Stimulated activated CD8-positive, alpha-beta memory T cell treated with anti-CD3 and anti-CD28 coated beads, Interleukin-7, amount 100 ng/mL, for 4 hours (primary cell): ENCODE measurements around the gene ZMYND11.

Experiments
- DNase-seq, 2 donors: peaks; one replicate each; pipeline ENCODE4 v3.0.0-alpha.2; 2020; ENCODE audit warnings: low read depth in 2 of 2

Gene ZMYND11

DNA sequence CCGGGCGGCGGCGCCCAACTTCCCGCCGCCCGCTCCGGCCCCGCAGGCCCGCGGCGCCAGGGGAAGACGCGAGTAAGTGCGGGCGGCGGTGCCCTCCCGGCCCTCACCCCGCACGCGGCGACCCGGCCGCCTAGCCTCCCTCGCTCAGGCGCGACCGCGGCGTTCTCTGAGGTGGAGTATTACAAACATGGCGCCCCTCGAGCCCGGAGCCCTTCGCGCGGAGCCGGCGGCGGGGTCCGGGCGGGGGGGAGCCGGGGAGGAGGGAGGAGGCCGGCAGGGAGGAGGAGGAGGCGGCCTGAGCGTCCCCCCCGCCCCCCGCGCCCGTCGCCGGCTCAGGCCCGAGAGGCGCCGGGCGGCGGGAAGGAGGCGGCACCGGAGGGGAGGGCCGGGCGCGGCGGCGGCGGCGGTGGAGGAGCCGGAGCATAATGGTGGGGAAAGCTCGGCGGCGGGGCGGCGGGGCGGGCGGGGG, at the start of gene ZMYND11:
TSS of gene ZMYND11 (plus strand) at position 324 of the 469 bp plus-strand sequence. CDS start 44,558 bp downstream, outside the sequence.
- peak; percentile 23 to 73 for DNase-seq

GRCh38 chr10:86031-86430, 49.2 kb upstream of the ZMYND11 start:
- DNase-seq: no peak

GRCh38 chr10:87177-88080, 47.8 kb upstream of the ZMYND11 start:
- no peak for DNase-seq

DNA sequence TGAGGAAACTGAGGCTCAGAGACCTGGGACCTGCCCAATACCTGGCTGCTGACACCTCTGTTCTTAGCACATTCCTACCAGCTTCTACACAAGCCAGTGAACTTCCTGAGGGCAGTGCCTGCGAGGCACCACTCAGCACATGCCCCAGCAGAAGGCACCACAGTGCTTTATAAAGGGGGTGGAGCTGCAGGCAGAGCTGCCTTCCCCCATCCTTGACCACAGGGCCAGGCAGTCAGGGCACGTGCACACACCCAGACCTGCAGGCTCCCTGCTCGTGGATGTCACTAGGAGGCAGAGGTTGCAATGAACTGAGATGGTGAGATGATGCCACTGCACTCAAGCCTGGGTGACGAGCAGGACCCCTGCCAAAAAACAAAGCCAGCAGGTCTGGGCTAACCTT, 47.0 kb upstream of the ZMYND11 start:
- DNase-seq: no peak

- no peak for DNase-seq
Observed at GRCh38 chr10:89248-89647, 46.0 kb upstream of the ZMYND11 start.

GRCh38 chr10:90161-90560, 45.1 kb upstream of the ZMYND11 start:
- DNase-seq: no peak

GRCh38 chr10:91313-91712, 43.9 kb upstream of the ZMYND11 start:
- DNase-seq: no peak

DNA sequence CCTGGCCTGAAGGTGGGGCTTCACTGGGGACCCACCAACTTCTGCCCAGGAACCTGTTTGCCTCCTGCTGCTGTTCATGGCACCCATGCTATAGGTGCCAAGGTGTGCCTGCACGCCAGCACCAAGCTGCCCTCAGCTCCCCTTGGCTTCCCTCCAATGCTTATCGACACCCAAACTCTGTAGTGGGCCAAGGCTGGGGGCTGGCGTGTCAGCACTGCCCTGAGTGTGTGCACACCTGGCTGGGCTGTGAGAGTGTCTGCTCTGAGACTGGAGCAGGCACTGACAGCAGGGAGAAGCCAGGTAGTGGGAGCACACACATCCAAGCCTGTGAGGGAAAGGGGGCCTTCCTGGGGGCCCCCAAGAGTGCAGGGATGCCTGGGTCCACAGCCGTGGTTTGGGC, 43.1 kb upstream of the ZMYND11 start:
- DNase-seq: no peak

- no peak for DNase-seq
Observed at GRCh38 chr10:92846-93245, 42.4 kb upstream of the ZMYND11 start.

DNA sequence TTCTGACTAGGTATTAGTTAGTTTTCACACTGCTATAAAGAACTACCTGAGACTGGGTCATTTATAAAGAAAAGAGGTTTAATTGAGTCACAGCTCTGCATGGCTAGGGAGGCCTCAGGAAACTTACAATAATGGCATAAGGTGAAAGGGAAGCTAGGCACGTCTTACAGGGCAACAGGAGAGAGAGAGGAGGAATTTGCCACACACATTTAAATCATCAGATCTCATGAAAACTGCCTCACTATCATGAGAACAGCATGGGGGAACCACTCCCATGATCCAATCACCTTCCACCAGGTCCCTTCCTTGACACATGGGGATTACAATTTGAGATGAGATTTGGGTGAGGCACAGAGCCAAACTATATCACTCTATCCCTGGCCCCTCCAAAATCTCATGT, 40.6 kb upstream of the ZMYND11 start:
- no peak for DNase-seq

DNA sequence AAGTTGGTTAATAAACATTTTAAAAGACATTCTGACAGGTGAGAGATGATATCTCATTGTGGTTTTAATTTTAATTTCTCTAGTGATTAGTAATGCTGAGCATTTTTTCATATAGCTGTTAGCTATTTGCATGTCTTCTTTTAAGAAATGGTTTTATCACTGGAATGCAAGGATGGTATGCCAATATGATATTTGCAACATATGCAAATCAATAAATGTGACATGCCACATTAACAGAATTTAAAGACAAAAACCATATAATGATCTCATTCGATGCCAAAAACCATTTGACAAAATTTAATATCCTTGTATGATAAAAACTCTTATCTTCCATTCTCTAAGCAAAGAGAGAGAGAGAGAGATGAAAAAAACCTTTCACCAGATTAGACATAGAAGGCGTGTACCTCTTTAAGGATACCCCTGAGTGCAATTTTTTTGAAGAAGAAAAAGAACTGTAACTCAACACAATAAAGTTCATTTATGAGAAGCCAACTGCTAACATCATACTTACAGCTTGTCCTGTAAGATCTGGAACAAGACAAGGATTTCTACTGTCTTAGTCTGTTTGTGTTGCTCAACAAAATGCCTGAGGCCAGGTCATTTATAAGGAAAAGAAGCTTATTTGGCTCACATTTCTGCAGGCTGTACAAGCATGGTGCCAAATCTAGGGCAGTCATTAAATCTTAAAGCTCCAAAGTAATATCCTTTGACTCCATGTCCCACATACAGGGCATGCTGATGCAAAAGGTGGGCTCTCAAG, 39.7 kb upstream of the ZMYND11 start:
- DNase-seq: no peak

DNA sequence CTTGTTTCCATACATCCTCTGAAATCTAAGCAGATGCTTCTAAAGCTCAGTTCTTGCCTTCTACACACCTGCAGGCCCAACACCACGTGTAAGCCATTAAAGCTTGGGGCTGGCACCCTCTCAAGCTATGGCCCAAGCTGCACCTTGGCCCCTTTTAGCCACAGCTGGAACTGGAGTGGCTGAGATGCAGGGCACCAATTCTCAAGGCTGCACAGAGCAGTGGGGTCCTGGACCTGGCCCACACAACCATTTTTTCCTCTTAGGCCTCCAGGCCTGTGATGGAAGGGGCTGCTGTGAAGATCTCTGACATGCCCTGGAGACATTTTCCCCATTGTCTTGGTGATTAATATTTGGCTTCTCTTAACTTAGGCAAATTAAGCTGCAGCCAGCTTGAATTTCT, 38.8 kb upstream of the ZMYND11 start:
- DNase-seq: no peak

- no peak for DNase-seq
Observed at GRCh38 chr10:104416-104815, 30.8 kb upstream of the ZMYND11 start.

DNA sequence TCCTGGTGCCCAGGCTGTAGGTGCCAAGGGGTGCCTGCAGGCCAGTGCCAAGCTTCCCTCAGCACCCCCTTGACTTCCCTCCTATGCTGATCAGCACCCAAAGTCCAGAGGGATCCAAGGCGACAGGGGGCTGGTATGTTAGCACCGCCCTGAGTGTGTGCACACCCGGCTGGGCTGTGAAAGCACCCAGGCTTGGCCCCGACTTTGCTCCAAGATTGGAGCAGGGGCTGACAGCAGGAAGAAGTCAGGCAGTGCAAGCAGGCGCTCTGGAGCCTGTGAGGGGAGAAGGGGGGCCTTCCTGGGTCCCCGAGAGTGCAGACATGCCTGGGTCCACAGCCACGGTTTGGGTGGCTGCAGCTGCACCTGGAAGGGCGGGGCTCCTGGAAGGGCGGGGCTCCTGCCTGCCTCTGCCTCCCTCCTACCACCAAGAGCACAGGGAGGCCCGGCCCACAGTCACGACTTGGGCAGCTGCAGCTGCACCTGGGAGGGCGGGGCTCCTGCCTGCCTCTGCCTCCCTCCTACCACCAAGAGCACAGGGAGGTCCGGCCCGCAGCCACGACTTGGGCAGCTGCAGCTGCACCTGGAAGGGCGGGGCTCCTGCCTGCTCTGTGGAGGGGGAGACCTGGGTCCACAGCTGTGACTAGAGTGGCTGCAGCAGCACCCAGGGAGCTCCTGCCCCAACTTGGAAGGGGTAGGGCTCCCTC, 30.2 kb upstream of the ZMYND11 start:
- DNase-seq: no peak

GRCh38 chr10:105806-106205, 29.4 kb upstream of the ZMYND11 start:
- no peak for DNase-seq

DNA sequence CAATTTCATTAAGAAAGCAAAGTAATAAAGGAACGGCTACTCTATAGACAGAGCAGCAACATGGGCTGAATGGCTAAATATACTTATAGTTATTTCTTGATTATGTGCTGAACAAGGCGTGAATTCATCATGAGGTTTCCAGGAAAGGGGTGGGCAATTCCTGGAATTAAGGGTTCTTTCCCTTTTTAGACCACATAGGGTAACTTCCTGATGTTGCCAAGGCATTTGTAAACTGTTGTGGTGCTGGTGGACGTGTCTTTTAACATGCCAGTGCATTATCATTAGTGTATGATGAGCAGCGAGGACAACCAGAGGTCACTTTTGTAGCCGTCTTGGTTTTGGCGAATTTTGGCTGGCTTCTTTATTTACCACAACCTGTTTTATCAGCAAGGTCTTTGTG, 28.5 kb upstream of the ZMYND11 start:
- DNase-seq: no peak

- DNase-seq: no peak
Observed at GRCh38 chr10:112246-112645, 23.0 kb upstream of the ZMYND11 start.

DNA sequence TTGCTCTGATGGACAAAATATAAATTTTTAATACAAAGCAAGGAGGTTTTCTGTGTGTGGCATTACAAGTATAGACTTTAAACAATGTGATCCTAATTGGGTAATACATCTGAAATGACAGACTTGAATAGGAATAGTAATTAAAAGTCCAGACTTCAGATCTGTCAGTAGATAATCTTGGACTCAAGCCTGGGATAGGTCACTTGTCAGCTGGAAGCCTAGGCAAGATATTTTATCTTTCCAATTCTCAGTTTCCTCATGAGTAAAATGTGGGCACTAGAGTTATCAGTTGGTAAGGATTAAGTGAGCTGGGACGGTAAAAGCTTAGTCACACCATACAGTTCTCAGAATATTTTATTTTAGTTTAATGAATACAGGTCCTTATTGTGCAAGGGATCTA, 10.4 kb upstream of the ZMYND11 start:
- DNase-seq: no peak

DNA sequence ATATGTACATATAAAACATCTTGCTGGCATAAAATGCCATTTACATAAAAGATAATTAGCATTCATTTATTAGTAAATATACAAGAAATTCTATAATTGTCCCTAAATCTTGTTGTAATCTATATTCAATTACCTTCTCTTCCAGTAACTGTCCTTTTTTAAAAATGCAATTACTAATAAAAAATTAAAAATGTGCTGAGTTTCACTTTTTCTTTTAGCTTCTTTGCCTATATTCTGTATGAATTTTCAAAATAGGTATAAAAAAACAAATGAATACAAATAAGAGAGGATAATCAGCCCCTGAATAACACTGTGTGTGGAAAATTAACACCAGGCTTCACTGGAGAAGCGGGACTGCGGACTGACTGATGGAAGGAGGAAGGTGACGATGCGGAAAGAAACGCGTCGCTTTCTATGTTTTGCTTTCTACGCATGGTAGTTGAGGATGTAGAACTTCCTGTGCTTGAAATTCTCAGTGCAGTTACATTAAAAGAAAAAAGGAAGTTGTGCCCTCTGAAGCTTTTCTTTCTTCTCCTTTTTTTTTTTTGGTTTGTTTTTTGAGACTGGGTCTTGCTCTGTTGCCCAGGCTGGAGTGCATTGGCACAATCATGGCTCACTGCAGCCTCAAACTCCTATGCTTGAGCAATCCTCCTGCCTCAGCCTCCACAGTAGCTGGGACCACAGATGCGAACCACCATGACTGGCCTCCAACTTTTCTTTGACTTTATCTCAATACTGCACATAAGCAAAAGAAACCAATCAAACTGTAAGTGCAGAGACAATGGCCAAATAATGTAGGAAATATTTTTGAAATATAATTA, 7.4 kb upstream of the ZMYND11 start:
- peak; percentile 10 to 11 for DNase-seq

DNA sequence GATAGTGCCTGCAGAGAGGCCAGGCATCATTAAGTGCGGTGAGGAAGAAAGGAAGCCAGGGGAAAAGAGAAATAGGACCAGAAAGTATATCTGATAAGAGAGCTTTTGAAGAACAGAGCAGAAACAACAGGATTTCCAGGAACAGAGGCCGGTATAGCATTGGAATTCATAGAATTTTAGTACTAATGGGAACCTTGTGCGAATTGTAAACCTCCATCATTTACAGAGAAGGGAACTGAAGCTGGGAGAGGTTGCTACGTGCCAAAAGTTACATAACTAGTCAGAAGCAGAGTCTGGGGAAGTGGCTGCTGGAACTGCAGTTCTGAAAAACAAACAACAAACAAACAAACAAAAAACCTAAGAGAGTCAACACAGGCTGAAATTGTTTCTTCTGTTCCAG, 5.4 kb upstream of the ZMYND11 start:
- DNase-seq: no peak
